Measurements from ENCODE around the gene GULP1. TPM values are rescaled to one million over a fixed set of nuclear protein-coding genes. Genes with fewer than 3 reads are reported as not detected.

GULP1 gene
- total and polyA plus RNA-seq, 7 donors, result 5.6 to 18.0 (median 11.3) TPM

- H3K9me3 ChIP-seq, result no peaks in the 10 kb centered on the region
- H3K36me3 ChIP-seq (ENCODE audit: insufficient read depth in 1 of 2, low read depth in 1 of 2), result no peaks in the 10 kb centered on the region
- H3K27me3 ChIP-seq (ENCODE audit: insufficient read depth in 3 of 3, low read length in 2 of 3), result no peaks in the 10 kb centered on the region
- peaks cover 13% of the 10 kb centered on the region for H3K4me1 ChIP-seq
- intact Hi-C loops (cut with DNase I), result no loop called here
- H3K27ac ChIP-seq, result no peak overlapping the region
- no peak for DNase-seq
- H3K4me3 ChIP-seq, result no peak overlapping the region
- no peak for ATAC-seq
- no peak for TF ChIP-seq CTCF (IDR thresholded peaks at IDR 0.05)
Measured at GRCh38 chr2:188345426-188345825, 53.8 kb downstream of the GULP1 start.

- intact Hi-C loops (cut with DNase I), result no loop called here
- H3K9me3 ChIP-seq, result no peaks in the 10 kb centered on the region
- peaks cover 14% of the 10 kb centered on the region for H3K4me1 ChIP-seq
- H3K27ac ChIP-seq, result no peak overlapping the region
- TF ChIP-seq CTCF (IDR thresholded peaks at IDR 0.05), result no peak
- 70 to 76% (median 72%) methylated on average over 3 of the region's 3 CpGs for WGBS, 3 donors
- no peak overlapping the region for H3K4me3 ChIP-seq
- ATAC-seq (no peak), DNase-seq (no peak)
- H3K36me3 ChIP-seq (ENCODE audit: insufficient read depth in 1 of 2, low read depth in 1 of 2), result no peaks in the 10 kb centered on the region
- H3K27me3 ChIP-seq (ENCODE audit: insufficient read depth in 3 of 3, low read length in 2 of 3), result no peaks in the 10 kb centered on the region
Measured at GRCh38 chr2:188345831-188346458, 54.3 kb downstream of the GULP1 start.

- TF ChIP-seq CTCF (IDR thresholded peaks at IDR 0.05), result no peak
- no peak overlapping the region for H3K27ac ChIP-seq
- no peaks in the 10 kb centered on the region for H3K36me3 ChIP-seq (ENCODE audit: insufficient read depth in 1 of 2, low read depth in 1 of 2)
- H3K4me3 ChIP-seq, result no peak overlapping the region
- no peak for DNase-seq
- peaks cover 19% of the 10 kb centered on the region for H3K4me1 ChIP-seq
- ATAC-seq, result no peak
- H3K9me3 ChIP-seq, result no peaks in the 10 kb centered on the region
- intact Hi-C loops (cut with DNase I), result no loop called here
- WGBS, 3 donors, result 90 to 93% (median 93%) methylated on average over 1 of the region's 1 CpG
- no peaks in the 10 kb centered on the region for H3K27me3 ChIP-seq (ENCODE audit: insufficient read depth in 3 of 3, low read length in 2 of 3)
Measured at GRCh38 chr2:188349019-188349418, 57.3 kb downstream of the GULP1 start.

GRCh38 chr2:188353282-188353681 lies 61.6 kb downstream of the GULP1 start:
- no peak overlapping the region for H3K4me3 ChIP-seq
- H3K36me3 ChIP-seq (ENCODE audit: insufficient read depth in 1 of 2, low read depth in 1 of 2), result no peaks in the 10 kb centered on the region
- ATAC-seq (no peak), DNase-seq (no peak)
- no peaks in the 10 kb centered on the region for H3K27me3 ChIP-seq (ENCODE audit: insufficient read depth in 3 of 3, low read length in 2 of 3)
- H3K4me1 ChIP-seq, result peaks cover 7% of the 10 kb centered on the region
- WGBS, 3 donors, result 88 to 96% (median 95%) methylated on average over 5 of the region's 5 CpGs
- TF ChIP-seq CTCF (IDR thresholded peaks at IDR 0.05), result no peak
- intact Hi-C loops (cut with DNase I), result no loop called here
- no peak overlapping the region for H3K27ac ChIP-seq
- no peaks in the 10 kb centered on the region for H3K9me3 ChIP-seq

All from psoas muscle (tissue), 8 donors.